HCT116 (cell line): ENCODE data around the gene SAA2. TPM values are rescaled to one million over a fixed set of nuclear protein-coding genes. Genes with fewer than 3 reads are reported as not detected.

Experiments
- ATAC-seq: fragments of 200-7000 bp; cut with Tn5 transposase; 2 replicates; pipeline ENCODE4 v1.9.1; 2020; ENCODE audit warnings: mild to moderate bottlenecking, moderate library complexity
- BruUV-seq: library from RNA; stranded (reverse); fragments of 400-500 nt; replicated peaks from 2 replicates; lab custom pipeline; 2021; lab: Mats Ljungman, UMichigan
- CTCF ChIA-PET: fragments of 300-600 bp; sonication (Branson Sonifier 250); formaldehyde crosslinking; loops from one replicate; lab custom pipeline; 2021; ENCODE audit warnings: antibody characterized with exemption; lab: Charles Lee
- POLR2A ChIA-PET: fragments of 300-600, 350-600 bp; sonication (Branson Sonifier 250); formaldehyde crosslinking; loops from one replicate; lab custom pipeline; 2021; ENCODE audit warnings: antibody characterized with exemption; lab: Charles Lee
- RAD21 ChIA-PET, 2 experiments: fragments of 300-600 bp; sonication (Branson Sonifier 250); formaldehyde crosslinking; loops; one replicate each; lab custom pipeline; 2023; ENCODE audit warnings: low total read pairs in 2 of 2; ENCODE audit not compliant: uncharacterized antibody in 2 of 2, unreplicated experiment in 2 of 2, low non-redundant PET in 1 of 2; lab: Charles Lee
- DNase-seq: peaks from one replicate; pipeline ENCODE4 v3.0.0-alpha.2; 2010; ENCODE audit warnings: low read depth, low spot score
- H2AFZ ChIP-seq: fragments of 200-600 bp; shearing (Covaris generic), sonication (generic); 2 replicates; pipeline ENCODE4 v1.6.1; 2017; ENCODE audit warnings: low read depth, mixed run types, mixed read lengths, antibody characterized with exemption, low read length; ENCODE audit not compliant: poor library complexity, severe bottlenecking
- H3K27ac ChIP-seq: 2 replicates; pipeline ENCODE4 v1.5.1; 2012; ENCODE audit warnings: low read depth, low read length
- H3K27me3 ChIP-seq: fragments of 200-600 bp; sonication (generic); 2 replicates; pipeline ENCODE4 v1.6.1; 2016; ENCODE audit warnings: mixed run types, low read length, mixed read lengths; ENCODE audit not compliant: insufficient read depth
- H3K36me3 ChIP-seq, 2 experiments: fragments of 200-500 bp in 1 of 2; fragments of 200-600 bp in 1 of 2; sonication (Bioruptor generic) in 1 of 2; sonication (generic) in 1 of 2; 2 replicates each; pipeline versions ENCODE4 v1.5.1 to v1.6.1; 2014 to 2016; ENCODE audit warnings: low read length in 2 of 2, inconsistent platforms in 1 of 2, mixed read lengths in 1 of 2, mixed run types in 1 of 2; ENCODE audit not compliant: insufficient read depth in 2 of 2, control insufficient read depth in 1 of 2
- H3K4me1 ChIP-seq, 2 experiments: fragments of 200-600 bp in 1 of 2; sonication (generic) in 1 of 2; 2 replicates each; pipeline versions ENCODE4 v1.5.1 to v1.6.1; 2012 to 2017; ENCODE audit warnings: low read length in 2 of 2, inconsistent platforms in 1 of 2, mild to moderate bottlenecking in 1 of 2, mixed read lengths in 1 of 2, mixed run types in 1 of 2, moderate library complexity in 1 of 2; ENCODE audit not compliant: insufficient read depth in 2 of 2, control insufficient read depth in 1 of 2
- H3K4me2 ChIP-seq: fragments of 200-600 bp; sonication (generic); 2 replicates; pipeline ENCODE4 v1.6.1; 2017; ENCODE audit warnings: mixed run types, low read length, mixed read lengths
- H3K4me3 ChIP-seq, 2 experiments: fragments of 200-600 bp in 1 of 2; sonication (generic) in 1 of 2; replicated peaks in 1 of 2; 2 replicates each; pipeline ENCODE4 v1.5.1; 2011 to 2016; ENCODE audit warnings: low read length in 2 of 2, control low read depth in 1 of 2, low read depth in 1 of 2, mild to moderate bottlenecking in 1 of 2, mixed read lengths in 1 of 2, mixed run types in 1 of 2
- H3K79me2 ChIP-seq: fragments of 200-600 bp; sonication (generic); 2 replicates; pipeline ENCODE4 v1.6.1; 2017; ENCODE audit warnings: mild to moderate bottlenecking, mixed run types, low read length, moderate library complexity, mixed read lengths; ENCODE audit not compliant: insufficient read depth
- H3K9ac ChIP-seq: fragments of 200-600 bp; sonication (generic); 2 replicates; pipeline ENCODE4 v1.6.1; 2016; ENCODE audit warnings: low read length, mixed read lengths
- H3K9me2 ChIP-seq: fragments of 200-600 bp; sonication (generic), shearing (Covaris generic); 2 replicates; pipeline ENCODE4 v1.6.1; 2017; ENCODE audit warnings: mixed run types, mild to moderate bottlenecking, moderate library complexity; ENCODE audit not compliant: insufficient read depth
- H3K9me3 ChIP-seq, 2 experiments: fragments of 200-500 bp in 1 of 2; fragments of 200-600 bp in 1 of 2; sonication (Bioruptor generic) in 1 of 2; sonication (generic) in 1 of 2; 2 replicates each; pipeline ENCODE4 v1.6.1; 2014 to 2017; ENCODE audit warnings: low read length in 2 of 2, mixed read lengths in 2 of 2, inconsistent platforms in 1 of 2, low read depth in 1 of 2, mild to moderate bottlenecking in 1 of 2, mixed run types in 1 of 2, moderate library complexity in 1 of 2; ENCODE audit not compliant: control insufficient read depth in 1 of 2, insufficient read depth in 1 of 2
- H4K20me1 ChIP-seq: fragments of 200-600 bp; sonication (generic), shearing (Covaris generic); 2 replicates; pipeline ENCODE4 v1.6.1; 2017; ENCODE audit warnings: mixed run types, mild to moderate bottlenecking, moderate library complexity; ENCODE audit not compliant: insufficient read depth
- EGR1 ChIP-seq: IDR thresholded peaks from 2 replicates; pipeline ENCODE4 v1.6.1; 2012; ENCODE audit warnings: low read depth
- ELF1 ChIP-seq: IDR thresholded peaks from 2 replicates; pipeline ENCODE4 v1.6.1; 2012; ENCODE audit warnings: low read depth, borderline replicate concordance
- EZH2phosphoT487 ChIP-seq: fragments of 200-600 bp; IDR thresholded peaks from 2 replicates; pipeline ENCODE4 v1.6.1; 2018; ENCODE audit warnings: antibody characterized with exemption, borderline replicate concordance
- RAD21 ChIP-seq: IDR thresholded peaks from 2 replicates; pipeline ENCODE4 v1.6.1; 2012; ENCODE audit warnings: low read depth, mild to moderate bottlenecking
- SIN3A ChIP-seq: IDR thresholded peaks from 2 replicates; pipeline ENCODE4 v1.6.1; 2012; ENCODE audit warnings: low read depth
- SP1 ChIP-seq: IDR thresholded peaks from 2 replicates; pipeline ENCODE4 v1.6.1; 2012; ENCODE audit warnings: low read depth
- YY1 ChIP-seq: IDR thresholded peaks from 2 replicates; pipeline ENCODE4 v1.6.1; 2011; ENCODE audit warnings: low read length, low read depth, moderate library complexity, mild to moderate bottlenecking; ENCODE audit not compliant: insufficient replicate concordance; ENCODE audit errors: extremely low read depth
- ZNF274 ChIP-seq: fragments of 200-500 bp; sonication (Bioruptor generic); IDR thresholded peaks from 2 replicates; pipeline ENCODE4 v1.6.1; 2014; ENCODE audit warnings: mild to moderate bottlenecking, low read depth, low read length, inconsistent platforms
- intact Hi-C: fragments of 100-400 bp; cut with micrococcal nuclease; formaldehyde crosslinking; loops from 2 replicates; pipeline ENCODE4 v1.10.0; 2022
- total RNA-seq: library from RNA; stranded (reverse); gene quantifications from one replicate; pipeline ENCODE4 v1.2.1, GENCODE V29; 2021; ENCODE audit not compliant: unreplicated experiment
- TF ChIP-seq, protein P1 (sequence below): IDR thresholded peaks from 2 replicates; pipeline ENCODE4 v1.6.1; 2011; ENCODE audit warnings: mild to moderate bottlenecking, low read length, moderate library complexity; ENCODE audit not compliant: insufficient replicate concordance; ENCODE audit errors: extremely low read depth
- TF ChIP-seq, protein P2 (sequence below), 3 experiments: fragments of 200-600 bp in 1 of 3; sonication (generic) in 1 of 3; IDR thresholded peaks in 2 of 3; conservative IDR thresholded peaks in 1 of 3; 2 replicates each; pipeline ENCODE4 v1.5.1; 2012 to 2017; ENCODE audit warnings: low read depth in 2 of 3, low read length in 2 of 3, antibody characterized with exemption in 1 of 3, borderline replicate concordance in 1 of 3, control low read depth in 1 of 3, mild to moderate bottlenecking in 1 of 3, mixed read lengths in 1 of 3, mixed run types in 1 of 3, moderate library complexity in 1 of 3; ENCODE audit not compliant: insufficient read depth in 1 of 3

The SAA2 gene
- total RNA-seq, 1 experiment from 2014 or later, result 5.2 TPM

DNA sequence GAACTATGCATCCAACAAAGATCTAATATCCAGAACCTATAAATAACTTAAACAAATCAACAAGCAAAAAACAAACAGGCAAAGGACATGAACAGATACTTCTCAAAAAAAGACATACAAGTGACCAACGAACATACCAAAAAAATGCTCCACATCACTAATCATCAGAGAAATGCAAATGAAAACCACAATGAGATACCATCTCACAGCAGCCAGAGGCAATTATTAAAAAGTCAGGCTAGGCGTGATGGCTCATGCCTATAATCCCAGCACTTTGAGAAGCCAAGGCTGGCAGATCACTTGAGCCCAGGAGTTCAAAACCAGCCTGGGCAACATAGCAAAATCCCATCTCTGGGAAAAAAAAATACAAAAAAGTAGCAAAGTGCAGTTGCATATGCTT is 22.6 kb downstream of the SAA2 start:
- Histone ChIP-seq H3K79me2 (no peaks in the 10 kb centered on the region), H3K4me3 (no peak overlapping the region), H2AFZ (no peak overlapping the region), H3K4me1 (no peaks in the 10 kb centered on the region), H3K4me2 (no peak overlapping the region), H3K27ac (no peak overlapping the region), H3K9ac (no peak overlapping the region), H3K36me3 (no peaks in the 10 kb centered on the region), H3K9me2 (no peaks in the 10 kb centered on the region), H4K20me1 (no peaks in the 10 kb centered on the region), H3K9me3 (no peaks in the 10 kb centered on the region), H3K27me3 (no peaks in the 10 kb centered on the region)
- intact Hi-C loops, result no loop called here
- ChIA-PET CTCF (interaction anchor here (1.4 kb wide), 1 partner anchor 18 kb away, joined by 4 read pairs; no protein-coding TSS in a partner anchor), POLR2A (no interaction called here), RAD21 (no interaction called here)
- DNase-seq, result no peak
- BruUV-seq, result no TSS peak
- TF ChIP-seq SIN3A (no peak), ZNF274 (no peak), SP1 (no peak), EGR1 (no peak)
- TF ChIP-seq, protein P1, sequence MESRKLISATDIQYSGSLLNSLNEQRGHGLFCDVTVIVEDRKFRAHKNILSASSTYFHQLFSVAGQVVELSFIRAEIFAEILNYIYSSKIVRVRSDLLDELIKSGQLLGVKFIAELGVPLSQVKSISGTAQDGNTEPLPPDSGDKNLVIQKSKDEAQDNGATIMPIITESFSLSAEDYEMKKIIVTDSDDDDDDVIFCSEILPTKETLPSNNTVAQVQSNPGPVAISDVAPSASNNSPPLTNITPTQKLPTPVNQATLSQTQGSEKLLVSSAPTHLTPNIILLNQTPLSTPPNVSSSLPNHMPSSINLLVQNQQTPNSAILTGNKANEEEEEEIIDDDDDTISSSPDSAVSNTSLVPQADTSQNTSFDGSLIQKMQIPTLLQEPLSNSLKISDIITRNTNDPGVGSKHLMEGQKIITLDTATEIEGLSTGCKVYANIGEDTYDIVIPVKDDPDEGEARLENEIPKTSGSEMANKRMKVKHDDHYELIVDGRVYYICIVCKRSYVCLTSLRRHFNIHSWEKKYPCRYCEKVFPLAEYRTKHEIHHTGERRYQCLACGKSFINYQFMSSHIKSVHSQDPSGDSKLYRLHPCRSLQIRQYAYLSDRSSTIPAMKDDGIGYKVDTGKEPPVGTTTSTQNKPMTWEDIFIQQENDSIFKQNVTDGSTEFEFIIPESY, result no peak
- ATAC-seq, result no peak

DNA sequence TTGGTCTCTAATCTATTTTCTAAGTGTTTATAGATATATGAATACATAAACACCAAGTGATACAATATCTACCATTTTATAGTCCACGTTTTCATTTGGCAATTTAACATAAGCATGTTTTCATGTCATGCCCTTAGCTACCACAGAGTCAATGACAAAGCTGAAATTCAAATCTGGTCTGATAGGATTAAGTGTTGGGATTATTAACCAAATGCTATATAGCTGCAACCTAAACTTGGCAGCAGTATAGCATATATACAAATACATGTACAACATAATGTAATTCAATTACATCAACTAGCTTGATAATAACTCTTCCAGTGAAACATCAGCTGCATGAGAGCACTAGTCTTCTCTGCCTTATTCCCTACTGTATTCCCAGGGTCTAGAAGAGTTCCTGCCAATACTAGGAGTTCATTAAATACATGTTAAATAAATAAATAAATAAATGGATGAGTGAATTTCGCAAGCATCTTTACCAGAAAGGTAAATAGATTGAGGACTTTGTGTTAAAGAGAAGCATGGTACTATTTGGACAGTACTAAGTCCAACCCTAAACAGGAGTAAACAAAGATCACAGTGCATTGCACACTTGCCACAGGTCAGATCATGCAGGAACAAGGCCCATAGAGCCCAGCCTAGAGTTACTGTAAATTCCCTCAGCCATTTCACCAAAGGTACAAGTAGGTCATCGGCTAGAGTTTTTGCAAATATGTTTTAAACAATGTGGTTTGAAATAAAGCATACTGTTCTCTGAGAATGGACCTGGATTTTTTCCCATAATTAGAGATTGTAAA is 24.7 kb downstream of the SAA2 start:
- H2AFZ ChIP-seq, result no peak overlapping the region
- H3K27me3 ChIP-seq, result no peaks in the 10 kb centered on the region
- H3K36me3 ChIP-seq, result no peaks in the 10 kb centered on the region
- H3K4me2 ChIP-seq, result no peak overlapping the region
- intact Hi-C loops, result no loop called here
- ChIA-PET CTCF (interaction anchor here (1.2 to 1.5 kb wide), 2 partner anchors 20 kb away, joined by 3 read pairs; no protein-coding TSS in a partner anchor), RAD21 (no interaction called here), POLR2A (no interaction called here)
- no TSS peak for BruUV-seq
- H3K79me2 ChIP-seq, result no peaks in the 10 kb centered on the region
- no peak overlapping the region for H3K27ac ChIP-seq
- no peaks in the 10 kb centered on the region for H3K4me1 ChIP-seq
- DNase-seq (no peak), ATAC-seq (no peak)
- H4K20me1 ChIP-seq, result no peaks in the 10 kb centered on the region
- no peaks in the 10 kb centered on the region for H3K9me2 ChIP-seq
- no peaks in the 10 kb centered on the region for H3K9me3 ChIP-seq
- no peak overlapping the region for H3K4me3 ChIP-seq
- no peak overlapping the region for H3K9ac ChIP-seq
- TF ChIP-seq ELF1 (no peak), ZNF274 (no peak), SP1 (no peak), YY1 (no peak), EGR1 (no peak), EZH2phosphoT487 (no peak), RAD21 (no peak), SIN3A (no peak)
- TF ChIP-seq, protein P2, sequence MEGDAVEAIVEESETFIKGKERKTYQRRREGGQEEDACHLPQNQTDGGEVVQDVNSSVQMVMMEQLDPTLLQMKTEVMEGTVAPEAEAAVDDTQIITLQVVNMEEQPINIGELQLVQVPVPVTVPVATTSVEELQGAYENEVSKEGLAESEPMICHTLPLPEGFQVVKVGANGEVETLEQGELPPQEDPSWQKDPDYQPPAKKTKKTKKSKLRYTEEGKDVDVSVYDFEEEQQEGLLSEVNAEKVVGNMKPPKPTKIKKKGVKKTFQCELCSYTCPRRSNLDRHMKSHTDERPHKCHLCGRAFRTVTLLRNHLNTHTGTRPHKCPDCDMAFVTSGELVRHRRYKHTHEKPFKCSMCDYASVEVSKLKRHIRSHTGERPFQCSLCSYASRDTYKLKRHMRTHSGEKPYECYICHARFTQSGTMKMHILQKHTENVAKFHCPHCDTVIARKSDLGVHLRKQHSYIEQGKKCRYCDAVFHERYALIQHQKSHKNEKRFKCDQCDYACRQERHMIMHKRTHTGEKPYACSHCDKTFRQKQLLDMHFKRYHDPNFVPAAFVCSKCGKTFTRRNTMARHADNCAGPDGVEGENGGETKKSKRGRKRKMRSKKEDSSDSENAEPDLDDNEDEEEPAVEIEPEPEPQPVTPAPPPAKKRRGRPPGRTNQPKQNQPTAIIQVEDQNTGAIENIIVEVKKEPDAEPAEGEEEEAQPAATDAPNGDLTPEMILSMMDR (IDR thresholded peaks at IDR 0.05 in 2 of 3, conservative IDR thresholded peaks at IDR 0.05 in 1 of 3; ENCODE audit: borderline replicate concordance in 1 of 3, insufficient read depth in 1 of 3, low read depth in 2 of 3, low read length in 2 of 3), result no peak
